ENCODE results near the gene CLIC4.
"Not testable (repeated sequence)": the region's sequence is repeated elsewhere in the genome, so short reads cannot be mapped to it uniquely, and the experiment has no call there.

CLIC4 gene

GRCh38 chr1:24775916-24776315 lies 30.7 kb downstream of the CLIC4 start:
- no peak for TF ChIP-seq CTCF (IDR thresholded peaks at IDR 0.05; ENCODE audit: insufficient read depth, low read depth, low read length, missing control alignments)
- no peak overlapping the region for H3K4me3 ChIP-seq (ENCODE audit: low read length)
- no peak for DNase-seq (ENCODE audit: low read depth)

- no peak for DNase-seq (ENCODE audit: low read depth)
- no peak for TF ChIP-seq CTCF (IDR thresholded peaks at IDR 0.05; ENCODE audit: insufficient read depth, low read depth, low read length, missing control alignments)
- H3K4me3 ChIP-seq (ENCODE audit: low read length), result no peak overlapping the region
Measured at GRCh38 chr1:24776821-24777220, 31.6 kb downstream of the CLIC4 start.

- no peak for DNase-seq (ENCODE audit: low read depth)
- H3K4me3 ChIP-seq (ENCODE audit: low read length), result no peak overlapping the region
- TF ChIP-seq CTCF (IDR thresholded peaks at IDR 0.05; ENCODE audit: insufficient read depth, low read depth, low read length, missing control alignments), result no peak
Measured at GRCh38 chr1:24778141-24778540, 32.9 kb downstream of the CLIC4 start.

- H3K4me3 ChIP-seq (ENCODE audit: low read length); DNase-seq (ENCODE audit: low read depth): not testable (repeated sequence)
Measured at GRCh38 chr1:24779199-24779598, 34.0 kb downstream of the CLIC4 start.

- DNase-seq (ENCODE audit: low read depth), result no peak
- TF ChIP-seq CTCF (IDR thresholded peaks at IDR 0.05; ENCODE audit: insufficient read depth, low read depth, low read length, missing control alignments), result no peak
- no peak overlapping the region for H3K4me3 ChIP-seq (ENCODE audit: low read length)
Measured at GRCh38 chr1:24779689-24780464, 34.6 kb downstream of the CLIC4 start.

- H3K4me3 ChIP-seq (ENCODE audit: low read length); DNase-seq (ENCODE audit: low read depth): not testable (repeated sequence)
Measured at GRCh38 chr1:24780626-24781025, 35.4 kb downstream of the CLIC4 start.

- DNase-seq (ENCODE audit: low read depth), result no peak
Measured at GRCh38 chr1:24782689-24783088, 37.4 kb downstream of the CLIC4 start.

More at GRCh38 chr1:24782689-24783088, 37.4 kb downstream of the CLIC4 start:
- TF ChIP-seq CTCF (IDR thresholded peaks at IDR 0.05; ENCODE audit: insufficient read depth, low read depth, low read length, missing control alignments), result no peak
- no peak overlapping the region for H3K4me3 ChIP-seq (ENCODE audit: low read length)
